Erythroblast (primary cell): ENCODE results near the gene PHF1.
"Not testable (repeated sequence)": the region's sequence is repeated elsewhere in the genome, so short reads cannot be mapped to it uniquely, and the experiment has no call there.

ENCODE experiments used
- GATA1 ChIP-seq: IDR thresholded peaks from 2 replicates; pipeline ENCODE4 v1.6.1; 2011; ENCODE audit warnings: low read depth, mild to moderate bottlenecking, control low read depth, low read length, moderate library complexity
- POLR2A ChIP-seq: IDR thresholded peaks from 2 replicates; pipeline ENCODE4 v1.6.1; 2011; ENCODE audit warnings: mild to moderate bottlenecking, low read length

GRCh38 chr6:33363486-33363885, 47.3 kb upstream of the PHF1 start:
- not testable (repeated sequence) for TF ChIP-seq POLR2A, GATA1
